ENCODE measurements around the gene CHKB. TPM values are rescaled to one million over a fixed set of nuclear protein-coding genes. Genes with fewer than 3 reads are reported as not detected.

CHKB gene
- total and polyA plus RNA-seq, 2 of the 8 experiments (the other 6 are each of a cell fraction or from before 2014, with no cell fraction given): 27.9 to 42.2 TPM

DNA sequence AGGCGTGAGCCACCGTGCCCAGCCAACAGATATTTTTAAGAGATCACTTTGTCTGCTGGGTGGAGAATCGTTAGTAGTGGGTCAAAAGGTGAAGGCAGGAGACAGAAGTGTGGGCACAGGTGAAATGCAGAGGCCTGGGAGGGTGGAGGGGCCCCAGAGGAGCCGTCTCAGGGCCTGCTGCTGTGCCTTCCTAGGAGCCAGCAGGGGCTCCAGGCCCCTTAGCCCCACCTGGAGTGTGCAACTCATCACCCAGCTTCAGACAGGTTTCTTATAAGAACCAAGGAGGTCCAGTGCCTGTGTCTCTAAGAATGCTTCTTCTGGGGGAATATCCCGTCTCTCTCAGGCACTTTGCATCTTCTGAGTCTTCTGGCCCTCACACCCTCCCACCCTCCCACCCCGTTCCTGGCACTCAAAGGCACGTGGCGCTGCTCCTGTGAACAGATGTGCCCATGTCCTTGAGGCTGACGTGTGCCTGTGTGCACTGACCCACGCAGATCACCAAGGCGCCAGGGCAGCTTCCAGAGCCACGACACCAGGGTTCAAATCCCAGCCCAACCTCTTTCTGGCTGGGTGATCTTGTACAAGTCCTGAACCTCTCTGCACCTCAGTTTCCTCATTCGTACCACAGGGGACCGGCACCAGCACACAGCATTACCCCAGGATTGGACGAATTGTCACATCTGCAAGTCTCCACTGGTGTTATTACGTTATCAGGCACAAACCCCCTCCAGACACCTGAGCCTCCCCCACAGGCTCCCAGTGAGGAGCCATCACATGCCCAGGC is 41.9 kb upstream of the CHKB start:
- no peak overlapping the region for H3K9ac ChIP-seq (replicated peaks in 1 of 4; ENCODE audit: extremely low read depth in 1 of 4, low read depth in 3 of 4, low read length in 3 of 4)
- 78% methylated on average over 14 of the region's 16 CpGs; no CpG with 5 or more reads in 1 of the 2 experiments for WGBS, 2 experiments (ENCODE audit: extremely low coverage in 1 of 2, insufficient coverage in 1 of 2, insufficient read length in 1 of 2, insufficient replicate concordance in 2 of 2, low coverage in 1 of 2, low lambda C conversion rate in 2 of 2, missing lambda C conversion rate in 1 of 2)
- no peak overlapping the region for H3K56ac ChIP-seq (replicated peaks; ENCODE audit: insufficient read length, low read depth, low read length)
- no peak overlapping the region for H3K14ac ChIP-seq (ENCODE audit: insufficient read length)
- peaks cover 4% of the 10 kb centered on the region for H3K79me1 ChIP-seq (ENCODE audit: low read depth, low read length)
- no peak overlapping the region for H2AK5ac ChIP-seq (ENCODE audit: low read depth, low read length)
- H3K23me2 ChIP-seq (ENCODE audit: low read depth, low read length): peaks cover 13% of the 10 kb centered on the region
- no peak overlapping the region for H2BK15ac ChIP-seq (ENCODE audit: low read length)
- H3K27ac ChIP-seq (ENCODE audit: low read depth, low read length): no peak overlapping the region
- peaks cover 0 to 18% (median 12%) of the 10 kb centered on the region in 4 experiments; a peak in 6 of 7 replicates for H3K4me1 ChIP-seq (replicated peaks in 1 of 4; ENCODE audit: control insufficient read depth in 3 of 4, insufficient read depth in 4 of 4, low read length in 3 of 4)
- peak in 1 of 2 experiments; percentile 29 for DNase-seq (ENCODE audit: low read depth in 1 of 2, low spot score in 2 of 2)
- peaks cover 0 to 12% of the 10 kb centered on the region in 2 experiments for H4K20me1 ChIP-seq (replicated peaks in 1 of 2; ENCODE audit: control insufficient read depth in 1 of 2, insufficient read depth in 2 of 2, low read length in 2 of 2)
- H3K23ac ChIP-seq (ENCODE audit: insufficient read length): no peak overlapping the region
- no peak overlapping the region for H4K5ac ChIP-seq (ENCODE audit: insufficient read length, low read depth, low read length)
- no peak overlapping the region for H4K8ac ChIP-seq (ENCODE audit: extremely low read depth, insufficient read depth, low read length)
- no peaks in the 10 kb centered on the region for H3K9me3 ChIP-seq (ENCODE audit: insufficient read depth in 2 of 2, low read depth in 1 of 2, low read length in 1 of 2)
- no peak overlapping the region for H3K4me3 ChIP-seq (ENCODE audit: extremely low read depth in 1 of 4, insufficient read depth in 2 of 4, low read depth in 3 of 4, low read length in 4 of 4)
- no peak overlapping the region for H2BK20ac ChIP-seq (ENCODE audit: low read length)
- no peak overlapping the region for H4K91ac ChIP-seq (replicated peaks; ENCODE audit: insufficient read length, low read length)
- ChIA-PET POLR2A (ENCODE audit: partially characterized antibody) (no interaction called here), CTCF (ENCODE audit: partially characterized antibody) (interaction anchor here (0.7 to 15.7 kb wide), 10 partner anchors 9 to 383 kb away, joined by 3 to 281 read pairs (median 4); no protein-coding TSS in a partner anchor)
- no peaks in the 10 kb centered on the region for H3K36me3 ChIP-seq (ENCODE audit: control insufficient read depth in 2 of 4, insufficient read depth in 4 of 4, low read length in 3 of 4)
- peaks cover 0 to 10% (median 7%) of the 10 kb centered on the region in 4 experiments; a peak in 4 of 7 replicates for H3K27me3 ChIP-seq (replicated peaks in 1 of 4; ENCODE audit: control insufficient read depth in 3 of 4, extremely low read depth in 1 of 4, insufficient read depth in 3 of 4, low read length in 3 of 4)
- H2BK120ac ChIP-seq (replicated peaks; ENCODE audit: low read depth, low read length): no peak overlapping the region
- no peak overlapping the region for H3K4ac ChIP-seq (replicated peaks; ENCODE audit: insufficient read length, low read depth, low read length)
- H3K18ac ChIP-seq (ENCODE audit: extremely low read depth, low read length): no peak overlapping the region
- FAIRE-seq: no peak
- H2BK12ac ChIP-seq (ENCODE audit: low read depth, low read length): no peak overlapping the region
- H3K79me2 ChIP-seq (ENCODE audit: control insufficient read depth in 1 of 2, insufficient read depth in 2 of 2, low read length in 2 of 2): no peaks in the 10 kb centered on the region
- H3K4me2 ChIP-seq (ENCODE audit: insufficient read depth in 1 of 2, low read depth in 2 of 2, low read length in 2 of 2): no peak overlapping the region
- no peak overlapping the region for H2AFZ ChIP-seq (ENCODE audit: low read length)
- no peak overlapping the region for H2BK5ac ChIP-seq (ENCODE audit: low read depth, low read length)
- TF ChIP-seq JUND (IDR thresholded peaks at IDR 0.05; ENCODE audit: low read length) (no peak), SP2 (IDR thresholded peaks at IDR 0.05; ENCODE audit: low read length) (no peak), CHD1 (IDR thresholded peaks at IDR 0.05; ENCODE audit: low read depth, low read length) (no peak), NANOG (IDR thresholded peaks at IDR 0.05; ENCODE audit: insufficient read depth, low read depth, low read length, poor library complexity, severe bottlenecking) (no peak), SP1 (IDR thresholded peaks at IDR 0.05; ENCODE audit: low read depth, low read length) (no peak), ZNF274 (IDR thresholded peaks at IDR 0.05; ENCODE audit: borderline replicate concordance, extremely low read depth, low read length) (no peak), MAFK (IDR thresholded peaks at IDR 0.05; ENCODE audit: low read depth, low read length) (no peak), RFX5 (IDR thresholded peaks at IDR 0.05; ENCODE audit: borderline replicate concordance, low read depth, low read length) (no peak), TBP (IDR thresholded peaks at IDR 0.05; ENCODE audit: low read depth, low read length) (no peak), PHF8 (conservative IDR thresholded peaks at IDR 0.05; ENCODE audit: low read depth, low read length) (no peak), RNF2 (IDR thresholded peaks at IDR 0.05; ENCODE audit: borderline replicate concordance, low read depth, low read length, missing control alignments, poor library complexity, severe bottlenecking) (no peak), KDM4A (IDR thresholded peaks at IDR 0.05; ENCODE audit: low read depth, low read length, severe bottlenecking) (no peak), TAF1 (IDR thresholded peaks at IDR 0.05; ENCODE audit: low read depth, low read length) (no peak)
